HCT116 (cell line): ENCODE data around the gene CUEDC1. TPM values are rescaled to one million over a fixed set of nuclear protein-coding genes. Genes with fewer than 3 reads are reported as not detected.

Experiments
- ATAC-seq: fragments of 200-7000 bp; cut with Tn5 transposase; 2 replicates; pipeline ENCODE4 v1.9.1; 2020; ENCODE audit warnings: mild to moderate bottlenecking, moderate library complexity
- BruUV-seq: library from RNA; stranded (reverse); fragments of 400-500 nt; replicated peaks from 2 replicates; lab custom pipeline; 2021; lab: Mats Ljungman, UMichigan
- CTCF ChIA-PET: fragments of 300-600 bp; sonication (Branson Sonifier 250); formaldehyde crosslinking; loops from one replicate; lab custom pipeline; 2021; ENCODE audit warnings: antibody characterized with exemption; lab: Charles Lee
- POLR2A ChIA-PET: fragments of 300-600, 350-600 bp; sonication (Branson Sonifier 250); formaldehyde crosslinking; loops from one replicate; lab custom pipeline; 2021; ENCODE audit warnings: antibody characterized with exemption; lab: Charles Lee
- RAD21 ChIA-PET, 2 experiments: fragments of 300-600 bp; sonication (Branson Sonifier 250); formaldehyde crosslinking; loops; one replicate each; lab custom pipeline; 2023; ENCODE audit warnings: low total read pairs in 2 of 2; ENCODE audit not compliant: uncharacterized antibody in 2 of 2, unreplicated experiment in 2 of 2, low non-redundant PET in 1 of 2; lab: Charles Lee
- DNase-seq: peaks from one replicate; pipeline ENCODE4 v3.0.0-alpha.2; 2010; ENCODE audit warnings: low read depth, low spot score
- H2AFZ ChIP-seq: fragments of 200-600 bp; shearing (Covaris generic), sonication (generic); 2 replicates; pipeline ENCODE4 v1.6.1; 2017; ENCODE audit warnings: low read depth, mixed run types, mixed read lengths, antibody characterized with exemption, low read length; ENCODE audit not compliant: poor library complexity, severe bottlenecking
- H3K27ac ChIP-seq: 2 replicates; pipeline ENCODE4 v1.5.1; 2012; ENCODE audit warnings: low read depth, low read length
- H3K27me3 ChIP-seq: fragments of 200-600 bp; sonication (generic); 2 replicates; pipeline ENCODE4 v1.6.1; 2016; ENCODE audit warnings: mixed run types, low read length, mixed read lengths; ENCODE audit not compliant: insufficient read depth
- H3K36me3 ChIP-seq, 2 experiments: fragments of 200-500 bp in 1 of 2; fragments of 200-600 bp in 1 of 2; sonication (Bioruptor generic) in 1 of 2; sonication (generic) in 1 of 2; 2 replicates each; pipeline versions ENCODE4 v1.5.1 to v1.6.1; 2014 to 2016; ENCODE audit warnings: low read length in 2 of 2, inconsistent platforms in 1 of 2, mixed read lengths in 1 of 2, mixed run types in 1 of 2; ENCODE audit not compliant: insufficient read depth in 2 of 2, control insufficient read depth in 1 of 2
- H3K4me1 ChIP-seq, 2 experiments: fragments of 200-600 bp in 1 of 2; sonication (generic) in 1 of 2; 2 replicates each; pipeline versions ENCODE4 v1.5.1 to v1.6.1; 2012 to 2017; ENCODE audit warnings: low read length in 2 of 2, inconsistent platforms in 1 of 2, mild to moderate bottlenecking in 1 of 2, mixed read lengths in 1 of 2, mixed run types in 1 of 2, moderate library complexity in 1 of 2; ENCODE audit not compliant: insufficient read depth in 2 of 2, control insufficient read depth in 1 of 2
- H3K4me2 ChIP-seq: fragments of 200-600 bp; sonication (generic); 2 replicates; pipeline ENCODE4 v1.6.1; 2017; ENCODE audit warnings: mixed run types, low read length, mixed read lengths
- H3K4me3 ChIP-seq, 2 experiments: fragments of 200-600 bp in 1 of 2; sonication (generic) in 1 of 2; replicated peaks in 1 of 2; 2 replicates each; pipeline ENCODE4 v1.5.1; 2011 to 2016; ENCODE audit warnings: low read length in 2 of 2, control low read depth in 1 of 2, low read depth in 1 of 2, mild to moderate bottlenecking in 1 of 2, mixed read lengths in 1 of 2, mixed run types in 1 of 2
- H3K79me2 ChIP-seq: fragments of 200-600 bp; sonication (generic); 2 replicates; pipeline ENCODE4 v1.6.1; 2017; ENCODE audit warnings: mild to moderate bottlenecking, mixed run types, low read length, moderate library complexity, mixed read lengths; ENCODE audit not compliant: insufficient read depth
- H3K9ac ChIP-seq: fragments of 200-600 bp; sonication (generic); 2 replicates; pipeline ENCODE4 v1.6.1; 2016; ENCODE audit warnings: low read length, mixed read lengths
- H3K9me2 ChIP-seq: fragments of 200-600 bp; sonication (generic), shearing (Covaris generic); 2 replicates; pipeline ENCODE4 v1.6.1; 2017; ENCODE audit warnings: mixed run types, mild to moderate bottlenecking, moderate library complexity; ENCODE audit not compliant: insufficient read depth
- H3K9me3 ChIP-seq, 2 experiments: fragments of 200-500 bp in 1 of 2; fragments of 200-600 bp in 1 of 2; sonication (Bioruptor generic) in 1 of 2; sonication (generic) in 1 of 2; 2 replicates each; pipeline ENCODE4 v1.6.1; 2014 to 2017; ENCODE audit warnings: low read length in 2 of 2, mixed read lengths in 2 of 2, inconsistent platforms in 1 of 2, low read depth in 1 of 2, mild to moderate bottlenecking in 1 of 2, mixed run types in 1 of 2, moderate library complexity in 1 of 2; ENCODE audit not compliant: control insufficient read depth in 1 of 2, insufficient read depth in 1 of 2
- H4K20me1 ChIP-seq: fragments of 200-600 bp; sonication (generic), shearing (Covaris generic); 2 replicates; pipeline ENCODE4 v1.6.1; 2017; ENCODE audit warnings: mixed run types, mild to moderate bottlenecking, moderate library complexity; ENCODE audit not compliant: insufficient read depth
- ATF3 ChIP-seq: IDR thresholded peaks from 2 replicates; pipeline ENCODE4 v1.6.1; 2012
- EGR1 ChIP-seq: IDR thresholded peaks from 2 replicates; pipeline ENCODE4 v1.6.1; 2012; ENCODE audit warnings: low read depth
- ELF1 ChIP-seq: IDR thresholded peaks from 2 replicates; pipeline ENCODE4 v1.6.1; 2012; ENCODE audit warnings: low read depth, borderline replicate concordance
- EZH2 ChIP-seq: fragments of 200-600 bp; sonication (generic); IDR thresholded peaks from 2 replicates; pipeline ENCODE4 v1.6.1; 2017; ENCODE audit warnings: antibody characterized with exemption, mixed run types
- EZH2phosphoT487 ChIP-seq: fragments of 200-600 bp; IDR thresholded peaks from 2 replicates; pipeline ENCODE4 v1.6.1; 2018; ENCODE audit warnings: antibody characterized with exemption, borderline replicate concordance
- FOSL1 ChIP-seq: IDR thresholded peaks from 2 replicates; pipeline ENCODE4 v1.6.1; 2012; ENCODE audit warnings: low read depth
- POLR2A ChIP-seq: IDR thresholded peaks from 2 replicates; pipeline ENCODE4 v1.7.0; 2011; ENCODE audit warnings: borderline replicate concordance; ENCODE audit not compliant: insufficient read depth, insufficient read length; ENCODE audit errors: extremely low read depth
- POLR2AphosphoS5 ChIP-seq: IDR thresholded peaks from 2 replicates; pipeline ENCODE4 v1.6.1; 2011; ENCODE audit warnings: mild to moderate bottlenecking, low read depth, low read length, moderate library complexity
- RAD21 ChIP-seq: IDR thresholded peaks from 2 replicates; pipeline ENCODE4 v1.6.1; 2012; ENCODE audit warnings: low read depth, mild to moderate bottlenecking
- SIN3A ChIP-seq: IDR thresholded peaks from 2 replicates; pipeline ENCODE4 v1.6.1; 2012; ENCODE audit warnings: low read depth
- SP1 ChIP-seq: IDR thresholded peaks from 2 replicates; pipeline ENCODE4 v1.6.1; 2012; ENCODE audit warnings: low read depth
- SRF ChIP-seq: IDR thresholded peaks from 2 replicates; pipeline ENCODE4 v1.6.1; 2012; ENCODE audit warnings: low read depth
- TCF7L2 ChIP-seq: IDR thresholded peaks from 2 replicates; pipeline ENCODE4 v1.7.0; 2011; ENCODE audit warnings: borderline replicate concordance, inconsistent platforms; ENCODE audit not compliant: insufficient read depth, insufficient read length; ENCODE audit errors: extremely low read depth
- YY1 ChIP-seq: IDR thresholded peaks from 2 replicates; pipeline ENCODE4 v1.6.1; 2011; ENCODE audit warnings: low read length, low read depth, moderate library complexity, mild to moderate bottlenecking; ENCODE audit not compliant: insufficient replicate concordance; ENCODE audit errors: extremely low read depth
- ZNF274 ChIP-seq: fragments of 200-500 bp; sonication (Bioruptor generic); IDR thresholded peaks from 2 replicates; pipeline ENCODE4 v1.6.1; 2014; ENCODE audit warnings: mild to moderate bottlenecking, low read depth, low read length, inconsistent platforms
- intact Hi-C: fragments of 100-400 bp; cut with micrococcal nuclease; formaldehyde crosslinking; loops from 2 replicates; pipeline ENCODE4 v1.10.0; 2022
- total RNA-seq: library from RNA; stranded (reverse); gene quantifications from one replicate; pipeline ENCODE4 v1.2.1, GENCODE V29; 2021; ENCODE audit not compliant: unreplicated experiment
- TF ChIP-seq, protein P1 (sequence below): IDR thresholded peaks from 2 replicates; pipeline ENCODE4 v1.6.1; 2011; ENCODE audit warnings: mild to moderate bottlenecking, low read length, moderate library complexity; ENCODE audit not compliant: insufficient replicate concordance; ENCODE audit errors: extremely low read depth
- TF ChIP-seq, protein P2 (sequence below), 3 experiments: fragments of 200-600 bp in 1 of 3; sonication (generic) in 1 of 3; IDR thresholded peaks in 2 of 3; conservative IDR thresholded peaks in 1 of 3; 2 replicates each; pipeline ENCODE4 v1.5.1; 2012 to 2017; ENCODE audit warnings: low read depth in 2 of 3, low read length in 2 of 3, antibody characterized with exemption in 1 of 3, borderline replicate concordance in 1 of 3, control low read depth in 1 of 3, mild to moderate bottlenecking in 1 of 3, mixed read lengths in 1 of 3, mixed run types in 1 of 3, moderate library complexity in 1 of 3; ENCODE audit not compliant: insufficient read depth in 1 of 3

CUEDC1 gene
- total RNA-seq, 1 experiment from 2014 or later = 60.2 TPM

DNA sequence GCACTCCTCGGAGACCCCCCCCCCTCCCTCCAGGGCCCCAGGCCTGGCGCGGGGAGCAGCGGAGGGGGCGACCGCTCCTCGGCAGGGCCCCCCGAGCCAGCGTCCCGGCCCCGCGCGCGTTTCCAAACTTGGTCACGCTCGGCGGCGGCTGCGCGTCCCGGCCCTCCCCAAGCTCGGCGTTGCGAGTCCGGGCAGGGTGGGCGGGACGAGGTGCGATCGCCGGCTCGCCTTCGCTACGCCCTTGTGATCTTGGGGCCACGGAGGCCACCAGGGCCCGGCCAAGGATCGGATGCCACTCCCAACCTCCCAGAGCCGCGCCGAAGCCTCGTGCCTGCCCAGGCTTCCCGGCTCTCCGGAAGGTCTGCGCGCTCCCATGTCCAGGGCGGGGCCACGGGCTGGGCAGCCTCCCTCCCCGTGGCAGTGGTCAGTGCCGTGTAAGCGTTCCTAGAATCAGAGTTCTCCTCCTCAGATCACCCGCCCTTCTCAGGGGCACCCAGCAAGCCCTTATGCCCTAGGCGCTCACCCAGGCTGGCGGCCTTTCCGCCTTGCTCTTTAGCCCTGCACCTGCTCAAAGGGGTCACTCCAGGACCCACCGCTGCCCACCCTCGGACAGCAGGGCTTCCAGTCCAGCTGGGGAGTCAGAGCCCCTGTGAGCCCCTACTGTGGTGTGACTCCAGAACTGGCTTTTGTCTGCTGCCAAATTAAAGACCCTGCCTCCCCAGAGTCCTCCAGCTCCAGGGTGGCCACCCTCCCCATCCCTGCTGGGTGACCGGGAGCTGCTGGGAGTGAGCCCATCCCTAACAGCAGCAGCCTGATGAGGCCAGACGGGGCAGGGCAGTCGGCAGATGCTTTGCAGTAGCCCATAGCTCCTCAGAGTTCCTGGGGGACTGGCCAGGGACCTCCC lies 93.2 kb downstream of the CUEDC1 start:
- Histone ChIP-seq H3K4me2 (peak overlapping the region; percentile 86), H3K27me3 (no peaks in the 10 kb centered on the region), H3K9me2 (no peaks in the 10 kb centered on the region), H2AFZ (no peak overlapping the region), H3K4me1 (peaks cover 57 to 88% of the 10 kb centered on the region in 2 experiments), H3K27ac (peak overlapping the region; percentile 79), H3K4me3 (peak overlapping the region; percentile 38 to 51), H4K20me1 (no peaks in the 10 kb centered on the region), H3K9ac (peak overlapping the region; percentile 59), H3K36me3 (peaks cover 0 to 8% of the 10 kb centered on the region in 2 experiments; a peak in 1 of 4 replicates), H3K9me3 (no peaks in the 10 kb centered on the region), H3K79me2 (no peaks in the 10 kb centered on the region)
- ATAC-seq (peak; percentile 40), DNase-seq (no peak)
- intact Hi-C loops = no loop called here
- no TSS peak for BruUV-seq
- CTCF ChIA-PET = interaction anchor here (1.3 to 12.4 kb wide), 2 partner anchors 90 to 133 kb away, joined by 4 to 288 read pairs; partner anchors contain the start of gene VEZF1
- RAD21 ChIA-PET = interaction anchor here (0.6 to 2.3 kb wide), 9 partner anchors 18 to 137 kb away, joined by 3 to 18 read pairs (median 4); partner anchors contain the start of gene VEZF1 (in 1 of the 2)
- POLR2A ChIA-PET = interaction anchor here (0.6 to 4.2 kb wide), 8 partner anchors 8 to 573 kb away, joined by 3 to 53 read pairs (median 8); partner anchors contain the start of genes MRPS23, SRSF1 and VEZF1
- TF ChIP-seq EZH2 (no peak), SP1 (no peak), POLR2AphosphoS5 (peak; percentile 72), POLR2A (peak; percentile 12), EZH2phosphoT487 (no peak), ELF1 (no peak), SRF (no peak), TCF7L2 (peak; percentile 20), ATF3 (no peak), YY1 (no peak), SIN3A (no peak), FOSL1 (no peak), EGR1 (no peak), RAD21 (no peak), ZNF274 (no peak)
- TF ChIP-seq, protein P1, sequence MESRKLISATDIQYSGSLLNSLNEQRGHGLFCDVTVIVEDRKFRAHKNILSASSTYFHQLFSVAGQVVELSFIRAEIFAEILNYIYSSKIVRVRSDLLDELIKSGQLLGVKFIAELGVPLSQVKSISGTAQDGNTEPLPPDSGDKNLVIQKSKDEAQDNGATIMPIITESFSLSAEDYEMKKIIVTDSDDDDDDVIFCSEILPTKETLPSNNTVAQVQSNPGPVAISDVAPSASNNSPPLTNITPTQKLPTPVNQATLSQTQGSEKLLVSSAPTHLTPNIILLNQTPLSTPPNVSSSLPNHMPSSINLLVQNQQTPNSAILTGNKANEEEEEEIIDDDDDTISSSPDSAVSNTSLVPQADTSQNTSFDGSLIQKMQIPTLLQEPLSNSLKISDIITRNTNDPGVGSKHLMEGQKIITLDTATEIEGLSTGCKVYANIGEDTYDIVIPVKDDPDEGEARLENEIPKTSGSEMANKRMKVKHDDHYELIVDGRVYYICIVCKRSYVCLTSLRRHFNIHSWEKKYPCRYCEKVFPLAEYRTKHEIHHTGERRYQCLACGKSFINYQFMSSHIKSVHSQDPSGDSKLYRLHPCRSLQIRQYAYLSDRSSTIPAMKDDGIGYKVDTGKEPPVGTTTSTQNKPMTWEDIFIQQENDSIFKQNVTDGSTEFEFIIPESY = no peak
- TF ChIP-seq, protein P2, sequence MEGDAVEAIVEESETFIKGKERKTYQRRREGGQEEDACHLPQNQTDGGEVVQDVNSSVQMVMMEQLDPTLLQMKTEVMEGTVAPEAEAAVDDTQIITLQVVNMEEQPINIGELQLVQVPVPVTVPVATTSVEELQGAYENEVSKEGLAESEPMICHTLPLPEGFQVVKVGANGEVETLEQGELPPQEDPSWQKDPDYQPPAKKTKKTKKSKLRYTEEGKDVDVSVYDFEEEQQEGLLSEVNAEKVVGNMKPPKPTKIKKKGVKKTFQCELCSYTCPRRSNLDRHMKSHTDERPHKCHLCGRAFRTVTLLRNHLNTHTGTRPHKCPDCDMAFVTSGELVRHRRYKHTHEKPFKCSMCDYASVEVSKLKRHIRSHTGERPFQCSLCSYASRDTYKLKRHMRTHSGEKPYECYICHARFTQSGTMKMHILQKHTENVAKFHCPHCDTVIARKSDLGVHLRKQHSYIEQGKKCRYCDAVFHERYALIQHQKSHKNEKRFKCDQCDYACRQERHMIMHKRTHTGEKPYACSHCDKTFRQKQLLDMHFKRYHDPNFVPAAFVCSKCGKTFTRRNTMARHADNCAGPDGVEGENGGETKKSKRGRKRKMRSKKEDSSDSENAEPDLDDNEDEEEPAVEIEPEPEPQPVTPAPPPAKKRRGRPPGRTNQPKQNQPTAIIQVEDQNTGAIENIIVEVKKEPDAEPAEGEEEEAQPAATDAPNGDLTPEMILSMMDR (IDR thresholded peaks at IDR 0.05 in 2 of 3, conservative IDR thresholded peaks at IDR 0.05 in 1 of 3; ENCODE audit: borderline replicate concordance in 1 of 3, insufficient read depth in 1 of 3, low read depth in 2 of 3, low read length in 2 of 3) = no peak
